Measurements from ENCODE around the gene FXR2. TPM values are rescaled to one million over a fixed set of nuclear protein-coding genes. Genes with fewer than 3 reads are reported as not detected.

FXR2 gene
- total RNA-seq, 4 donors from 2014 or later: 12.2 to 35.0 (median 25.1) TPM

DNA sequence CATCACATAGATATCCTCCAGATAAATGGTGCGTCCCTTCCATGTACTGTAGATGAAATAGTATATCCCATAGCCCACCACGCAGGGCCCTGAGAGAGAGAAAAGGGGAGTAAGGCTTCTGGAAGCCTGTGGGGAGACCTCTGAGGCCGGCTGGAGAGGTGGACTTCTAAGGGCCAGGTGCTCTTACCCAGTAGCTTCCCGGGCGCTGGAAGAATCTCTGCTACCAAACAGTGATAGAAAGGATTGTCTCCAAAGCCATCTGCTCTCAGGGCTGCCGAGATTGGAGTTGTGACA is 12.2 kb upstream of the FXR2 start:
- TF ChIP-seq CTCF (IDR thresholded peaks at IDR 0.05; ENCODE audit: low read depth): no peak

GRCh38 chr17:7626307-7626706 is 11.6 kb upstream of the FXR2 start:
- TF ChIP-seq CTCF (IDR thresholded peaks at IDR 0.05; ENCODE audit: low read depth): no peak

GRCh38 chr17:7623661-7624060 is 9.0 kb upstream of the FXR2 start:
- no peak for TF ChIP-seq CTCF (IDR thresholded peaks at IDR 0.05; ENCODE audit: low read depth)

DNA sequence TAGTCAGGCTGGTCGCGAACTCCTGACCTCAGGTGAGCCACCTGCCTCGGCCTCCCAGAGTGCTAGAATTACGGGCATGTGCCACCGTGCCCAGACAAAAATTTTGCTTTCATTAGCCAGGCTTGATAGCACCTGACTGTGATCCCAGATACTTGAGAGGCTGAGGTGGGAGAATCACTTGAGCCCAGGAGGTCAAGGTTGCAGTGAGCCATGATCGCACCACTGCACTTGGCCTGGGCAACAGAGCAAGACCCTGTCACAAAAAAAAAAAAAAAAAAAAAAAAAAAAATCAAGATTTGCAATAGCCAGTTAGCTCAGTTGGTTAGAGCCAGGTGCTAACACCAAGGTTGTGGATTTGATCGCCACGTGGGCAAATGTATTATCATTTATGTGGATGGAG is 6.1 kb upstream of the FXR2 start:
- TF ChIP-seq CTCF (IDR thresholded peaks at IDR 0.05; ENCODE audit: low read depth): no peak

- no peak for TF ChIP-seq CTCF (IDR thresholded peaks at IDR 0.05; ENCODE audit: low read depth)
These were observed 3.9 kb upstream of the FXR2 start for GRCh38 chr17:7618608-7619007.

DNA sequence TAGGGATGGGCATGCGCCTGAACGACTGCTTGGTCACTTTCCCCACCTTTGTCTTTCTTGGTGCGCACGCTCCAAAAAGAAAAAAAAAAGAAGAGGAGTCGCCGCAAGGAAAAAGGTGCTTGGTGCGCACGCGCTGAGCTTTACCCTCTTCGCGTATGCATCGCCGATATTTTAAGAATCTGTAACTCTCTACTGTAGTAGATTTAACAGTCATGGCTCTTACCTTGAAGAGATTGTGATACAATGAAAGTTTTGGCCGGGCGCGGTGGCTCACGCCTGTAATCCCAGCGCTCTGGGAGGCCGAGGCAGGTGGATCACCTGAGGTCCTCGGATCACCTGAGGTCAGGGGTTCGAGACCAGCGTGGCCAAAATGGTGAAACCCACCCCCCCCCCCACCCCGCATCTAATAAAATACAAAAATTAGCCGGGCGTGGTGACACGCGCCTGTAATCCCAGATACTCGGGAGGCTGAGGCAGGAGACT is 609 bp upstream of the FXR2 start:
- no peak for TF ChIP-seq CTCF (IDR thresholded peaks at IDR 0.05; ENCODE audit: low read depth)

DNA sequence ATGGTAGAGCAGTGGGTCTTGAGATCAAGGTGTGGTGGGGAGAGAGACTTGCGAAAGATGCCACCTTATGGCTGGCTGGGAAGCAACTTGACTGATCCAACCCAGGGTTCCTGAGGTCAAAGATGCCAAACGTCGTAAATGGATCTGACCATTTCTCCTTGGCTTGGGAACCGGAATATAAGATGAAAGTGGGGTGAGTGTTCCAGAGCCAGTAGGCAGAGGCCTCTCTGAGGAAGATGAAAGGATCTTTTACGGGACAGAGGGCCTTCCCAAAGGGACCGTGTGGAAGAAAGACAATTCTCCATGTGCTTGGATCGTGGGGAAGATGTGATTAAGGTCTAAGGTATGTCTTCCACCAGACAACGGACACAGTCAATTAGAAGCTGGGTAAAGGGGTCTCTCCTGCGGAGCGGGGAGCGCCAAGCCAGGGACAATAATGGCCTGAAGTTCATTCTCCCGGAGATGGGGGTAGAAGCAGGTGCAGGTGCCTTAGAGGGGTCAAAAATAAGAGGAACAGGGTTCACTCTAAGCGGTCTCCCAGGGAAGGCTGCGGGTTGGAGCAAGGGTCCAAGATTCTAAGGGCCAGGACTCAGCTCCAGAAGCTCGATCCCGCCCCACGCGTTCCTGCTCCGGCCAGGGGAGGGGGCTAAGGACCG is 800 bp downstream of the FXR2 start:
- TF ChIP-seq CTCF (IDR thresholded peaks at IDR 0.05; ENCODE audit: low read depth): no peak
